MCF 10A (cell line): Measurements from ENCODE around the gene LILRB5. TPM values are rescaled to one million over a fixed set of nuclear protein-coding genes. Genes with fewer than 3 reads are reported as not detected.
A peak's percentile ranks its signal among the peaks of the same experiment; 100 is the strongest.
"Not testable (repeated sequence)": the region's sequence is repeated elsewhere in the genome, so short reads cannot be mapped to it uniquely, and the experiment has no call there.

Experiments used
- BruUV-seq: library from RNA; stranded (reverse); fragments of 400-500 nt; replicated peaks from 2 replicates; lab custom pipeline; 2021; lab: Mats Ljungman, UMichigan
- CTCF ChIA-PET: fragments of 300-600 bp; sonication (Branson Sonifier 250); formaldehyde crosslinking; extraction: SDS; loops from one replicate; lab custom pipeline; 2021; ENCODE audit warnings: antibody characterized with exemption, inconsistent platforms; lab: Yijun Ruan, JAX
- POLR2A ChIA-PET: fragments of 300-600, 350-650 bp; sonication (Branson Sonifier 250); formaldehyde crosslinking; extraction: SDS; loops from one replicate; lab custom pipeline; 2020; ENCODE audit warnings: antibody characterized with exemption, inconsistent platforms; lab: Yijun Ruan, JAX
- DNase-seq: peaks from one replicate; pipeline ENCODE4 v3.0.0-alpha.2; 2018; ENCODE audit not compliant: unreplicated experiment
- H3K27ac Mint-ChIP-seq: one replicate; pipeline ENCODE4 v1.8.0; 2022; ENCODE audit warnings: mild to moderate bottlenecking, low read depth, mixed read lengths; ENCODE audit not compliant: unreplicated experiment
- H3K27me3 Mint-ChIP-seq: one replicate; pipeline ENCODE4 v1.8.0; 2022; ENCODE audit warnings: mixed read lengths; ENCODE audit not compliant: insufficient read depth, unreplicated experiment
- H3K36me3 Mint-ChIP-seq: one replicate; pipeline ENCODE4 v1.8.0; 2022; ENCODE audit warnings: mild to moderate bottlenecking, moderate library complexity, mixed read lengths; ENCODE audit not compliant: insufficient read depth, unreplicated experiment
- H3K4me1 Mint-ChIP-seq: one replicate; pipeline ENCODE4 v1.8.0; 2022; ENCODE audit warnings: mixed read lengths; ENCODE audit not compliant: insufficient read depth, unreplicated experiment
- H3K4me3 Mint-ChIP-seq: one replicate; pipeline ENCODE4 v1.8.0; 2022; ENCODE audit warnings: mild to moderate bottlenecking, moderate library complexity, mixed read lengths; ENCODE audit not compliant: unreplicated experiment
- H3K9me3 Mint-ChIP-seq: one replicate; pipeline ENCODE4 v1.8.0; 2022; ENCODE audit warnings: mixed read lengths; ENCODE audit not compliant: unreplicated experiment
- intact Hi-C: fragments of 100-400 bp; cut with micrococcal nuclease; formaldehyde crosslinking; loops from 2 replicates; pipeline ENCODE4 v1.14.1; 2022
- total RNA-seq: library from RNA; stranded (reverse); gene quantifications from 2 replicates; pipeline ENCODE4 v1.2.3, GENCODE V29; 2022
- TF ChIP-seq, protein P1 (sequence below): fragments of 200-600 bp; IDR thresholded peaks from one replicate; pipeline ENCODE4 v1.8.0; 2022; ENCODE audit warnings: antibody characterized with exemption, mild to moderate bottlenecking; ENCODE audit not compliant: unreplicated experiment

Gene LILRB5
- total RNA-seq, 1 experiment from 2014 or later: not detected

DNA sequence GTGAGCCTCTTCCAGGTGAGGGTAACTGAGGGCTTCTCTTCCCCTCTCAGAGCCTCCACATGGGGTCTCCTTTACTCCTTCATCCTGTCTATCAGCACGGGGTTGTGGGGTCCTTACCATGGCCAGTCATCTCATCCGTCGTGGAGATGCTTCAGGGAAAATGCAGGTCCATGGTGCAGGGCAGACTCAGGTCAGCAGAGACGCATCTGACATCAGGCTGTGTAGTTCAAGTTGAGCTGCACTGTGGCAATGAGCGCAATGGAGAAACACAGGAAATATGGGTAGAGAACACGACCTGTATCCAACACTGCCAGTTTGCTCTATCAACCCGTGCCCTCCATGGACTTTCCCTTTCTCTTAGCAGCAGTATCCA lies 42.0 kb upstream of the LILRB5 start:
- no TSS peak for BruUV-seq
- DNase-seq: no peak
- ChIA-PET POLR2A (no interaction called here), CTCF (no interaction called here)
- Mint-ChIP-seq H3K4me1 (no peaks in the 10 kb centered on the region), H3K27me3 (peaks cover 48% of the 10 kb centered on the region), H3K9me3 (no peaks in the 10 kb centered on the region), H3K36me3 (no peaks in the 10 kb centered on the region), H3K4me3 (no peak overlapping the region), H3K27ac (no peak overlapping the region)
- intact Hi-C loops: no loop called here
- TF ChIP-seq, protein P1, sequence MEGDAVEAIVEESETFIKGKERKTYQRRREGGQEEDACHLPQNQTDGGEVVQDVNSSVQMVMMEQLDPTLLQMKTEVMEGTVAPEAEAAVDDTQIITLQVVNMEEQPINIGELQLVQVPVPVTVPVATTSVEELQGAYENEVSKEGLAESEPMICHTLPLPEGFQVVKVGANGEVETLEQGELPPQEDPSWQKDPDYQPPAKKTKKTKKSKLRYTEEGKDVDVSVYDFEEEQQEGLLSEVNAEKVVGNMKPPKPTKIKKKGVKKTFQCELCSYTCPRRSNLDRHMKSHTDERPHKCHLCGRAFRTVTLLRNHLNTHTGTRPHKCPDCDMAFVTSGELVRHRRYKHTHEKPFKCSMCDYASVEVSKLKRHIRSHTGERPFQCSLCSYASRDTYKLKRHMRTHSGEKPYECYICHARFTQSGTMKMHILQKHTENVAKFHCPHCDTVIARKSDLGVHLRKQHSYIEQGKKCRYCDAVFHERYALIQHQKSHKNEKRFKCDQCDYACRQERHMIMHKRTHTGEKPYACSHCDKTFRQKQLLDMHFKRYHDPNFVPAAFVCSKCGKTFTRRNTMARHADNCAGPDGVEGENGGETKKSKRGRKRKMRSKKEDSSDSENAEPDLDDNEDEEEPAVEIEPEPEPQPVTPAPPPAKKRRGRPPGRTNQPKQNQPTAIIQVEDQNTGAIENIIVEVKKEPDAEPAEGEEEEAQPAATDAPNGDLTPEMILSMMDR: no peak

DNA sequence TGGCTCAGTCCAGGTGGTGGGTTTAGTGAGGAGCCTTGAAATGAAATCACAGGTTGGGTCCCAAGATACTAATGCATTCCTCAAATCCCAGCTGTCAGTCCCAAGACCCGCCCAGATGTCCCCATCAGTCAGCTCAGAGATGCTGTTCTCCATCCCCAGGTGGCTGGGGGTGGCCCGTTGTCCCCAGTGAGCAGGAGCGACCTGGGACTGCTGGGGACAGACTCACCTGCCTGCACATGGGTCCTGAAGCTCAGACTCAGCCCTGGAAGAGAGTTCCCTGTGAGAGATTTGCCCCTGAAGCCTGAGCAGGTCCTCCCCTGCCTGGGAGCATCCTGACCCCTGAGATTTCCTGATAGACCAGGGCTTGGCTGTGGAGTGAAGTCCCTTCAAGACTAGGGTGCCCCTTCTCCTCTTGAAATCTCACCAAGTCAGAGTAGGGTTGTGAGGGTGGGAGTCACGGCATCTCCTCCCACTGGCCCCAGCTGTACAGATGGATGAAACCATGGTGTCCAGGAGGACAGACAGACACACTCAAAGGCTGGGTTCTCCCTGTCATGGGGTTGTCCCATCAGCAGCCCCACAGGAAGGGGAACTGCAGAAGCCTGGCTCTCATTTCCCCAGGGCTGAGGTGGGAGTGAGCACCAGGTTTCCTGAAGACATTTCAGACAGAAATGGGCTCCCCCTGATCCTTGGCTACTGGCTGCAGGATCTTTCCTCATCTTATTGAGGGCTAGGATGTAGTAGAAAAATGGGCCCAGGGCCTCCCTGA lies 41.5 kb upstream of the LILRB5 start:
- POLR2A ChIA-PET: no interaction called here
- H3K4me3 Mint-ChIP-seq: no peak overlapping the region
- TF ChIP-seq, protein P1: no peak

DNA sequence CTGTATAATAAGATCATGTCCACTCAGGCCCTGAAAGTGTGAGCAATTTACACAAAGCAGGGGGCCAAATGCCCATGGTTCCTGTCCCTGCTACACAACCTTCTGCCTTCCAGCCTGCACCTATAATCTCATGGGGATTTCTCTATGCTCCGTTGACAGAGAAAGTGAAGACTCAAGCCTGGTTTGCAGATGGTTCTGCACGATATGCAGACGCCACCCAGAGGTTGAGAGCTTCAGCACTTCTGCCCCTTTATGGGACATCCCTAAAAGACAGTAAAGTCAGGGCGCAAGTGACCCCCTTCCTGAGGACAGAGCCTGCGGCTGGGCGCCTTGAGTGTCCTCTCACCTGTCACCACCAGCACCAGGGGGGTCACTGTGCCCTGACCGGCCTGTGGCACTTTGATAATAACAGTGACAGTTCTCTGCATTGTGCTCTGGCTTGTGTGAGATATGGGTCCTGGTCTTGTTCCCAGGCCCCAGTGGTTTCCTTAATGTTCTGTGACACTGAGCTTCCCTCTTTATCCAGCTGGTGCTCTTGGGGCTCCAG lies 40.8 kb upstream of the LILRB5 start:
- no peaks in the 10 kb centered on the region for H3K36me3 Mint-ChIP-seq
- intact Hi-C loops: no loop called here
- no peaks in the 10 kb centered on the region for H3K4me1 Mint-ChIP-seq
- H3K9me3 Mint-ChIP-seq: no peaks in the 10 kb centered on the region
- peak; percentile 5 for DNase-seq
- POLR2A ChIA-PET: no interaction called here
- H3K4me3 Mint-ChIP-seq: no peak overlapping the region
- CTCF ChIA-PET: interaction anchor here (0.6 to 0.8 kb wide), 2 partner anchors 93 to 758 kb away, joined by 3 read pairs; no protein-coding TSS in a partner anchor
- TF ChIP-seq, protein P1: no peak
- H3K27me3 Mint-ChIP-seq: peaks cover 58% of the 10 kb centered on the region
- BruUV-seq: no TSS peak
- H3K27ac Mint-ChIP-seq: no peak overlapping the region

More for the DNA sequence above, 41.5 kb upstream of the LILRB5 start:
- Mint-ChIP-seq H3K4me1 (no peaks in the 10 kb centered on the region), H3K27me3 (peaks cover 53% of the 10 kb centered on the region), H3K36me3 (no peaks in the 10 kb centered on the region), H3K9me3 (no peaks in the 10 kb centered on the region), H3K27ac (no peak overlapping the region)
- no peak for DNase-seq
- CTCF ChIA-PET: no interaction called here
- intact Hi-C loops: no loop called here
- no TSS peak for BruUV-seq

DNA sequence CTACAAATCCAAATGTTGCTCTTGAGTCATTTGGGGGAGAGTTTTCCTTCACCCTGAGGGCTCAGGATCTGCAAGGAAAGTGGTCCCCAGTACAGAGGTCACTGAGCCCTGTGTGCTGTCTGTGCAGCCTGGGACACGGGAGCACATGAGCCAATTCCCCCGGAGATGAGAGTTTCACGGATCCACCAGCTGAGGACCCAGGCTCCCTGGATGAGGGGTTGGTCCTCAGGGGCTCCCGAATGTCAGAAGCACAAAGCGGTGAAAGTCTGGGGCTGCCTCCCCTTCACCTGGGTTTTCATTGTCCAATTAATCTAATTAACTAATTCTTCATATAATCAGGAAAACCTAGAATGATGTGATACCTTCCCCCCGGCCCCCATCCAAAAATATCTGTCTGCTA lies 37.5 kb upstream of the LILRB5 start:
- DNase-seq: no peak
- no peaks in the 10 kb centered on the region for H3K36me3 Mint-ChIP-seq
- CTCF ChIA-PET: interaction anchor here (0.6 to 1.8 kb wide), 2 partner anchors 29 to 30 kb away, joined by 4 to 5 read pairs; no protein-coding TSS in a partner anchor
- POLR2A ChIA-PET: no interaction called here
- no TSS peak for BruUV-seq
- intact Hi-C loops: no loop called here
- peaks cover 57% of the 10 kb centered on the region for H3K27me3 Mint-ChIP-seq
- H3K27ac Mint-ChIP-seq: no peak overlapping the region
- no peaks in the 10 kb centered on the region for H3K4me1 Mint-ChIP-seq
- TF ChIP-seq, protein P1: no peak
- H3K9me3 Mint-ChIP-seq: no peaks in the 10 kb centered on the region
- no peak overlapping the region for H3K4me3 Mint-ChIP-seq

DNA sequence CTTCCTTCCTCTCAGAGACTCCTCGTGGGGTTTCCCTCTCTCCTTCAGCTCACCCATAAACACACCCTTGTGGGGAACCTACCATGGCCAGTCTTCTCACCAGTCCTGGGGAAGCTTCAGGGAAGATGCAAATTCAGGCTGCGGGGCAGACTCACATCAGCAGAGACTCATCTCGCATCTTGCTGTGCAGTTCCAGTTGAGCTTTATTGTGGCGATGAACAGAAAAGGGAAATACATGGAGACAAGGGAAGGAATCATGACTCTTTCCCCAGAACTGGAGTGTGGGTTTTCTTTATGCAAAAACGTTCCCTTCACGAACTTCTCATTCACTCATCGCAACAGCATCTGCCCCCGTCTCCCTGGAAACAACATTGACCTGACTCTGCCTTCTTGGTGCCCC lies 32.1 kb upstream of the LILRB5 start:
- POLR2A ChIA-PET, H3K36me3 Mint-ChIP-seq, intact Hi-C loops, H3K4me3 Mint-ChIP-seq, BruUV-seq, H3K27ac Mint-ChIP-seq, H3K4me1 Mint-ChIP-seq, CTCF ChIA-PET, H3K9me3 Mint-ChIP-seq, DNase-seq: not testable (repeated sequence)
- peaks cover 87% of the 10 kb centered on the region for H3K27me3 Mint-ChIP-seq
